ENCODE results near the gene NHERF1.

The NHERF1 gene

DNA sequence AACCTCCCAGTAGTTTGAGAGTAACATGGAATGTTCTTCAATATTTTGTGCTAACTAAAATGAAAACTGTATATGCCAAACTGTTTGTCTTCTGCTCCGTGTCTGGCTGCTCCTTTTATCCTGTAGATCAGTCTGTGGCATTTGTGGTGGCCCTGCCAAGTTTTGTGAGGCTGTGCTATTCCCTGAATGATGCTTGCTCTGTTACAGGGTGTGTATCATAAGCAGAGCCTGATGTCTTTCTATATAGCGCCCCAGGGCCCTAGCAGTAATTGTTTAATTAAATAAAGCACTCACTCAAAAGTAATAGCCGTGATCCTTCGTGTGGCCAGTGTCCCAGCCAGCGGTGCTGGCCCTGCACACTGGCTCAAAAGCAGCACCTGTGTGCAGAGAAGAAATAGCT lies 55.5 kb downstream of the NHERF1 start:
- H4K20me1 ChIP-seq (ENCODE audit: insufficient read depth, low read length): no peaks in the 10 kb centered on the region
- H3K27ac ChIP-seq (ENCODE audit: low read length): no peak overlapping the region
- H3K4me2 ChIP-seq (ENCODE audit: low read length): no peak overlapping the region
- H3K4me3 ChIP-seq (ENCODE audit: low read length): no peak overlapping the region
- no peaks in the 10 kb centered on the region for H3K4me1 ChIP-seq (ENCODE audit: low read length)
- H3K79me2 ChIP-seq (ENCODE audit: low read length): no peaks in the 10 kb centered on the region
- H3K9me3 ChIP-seq (ENCODE audit: insufficient read depth, low read length): no peaks in the 10 kb centered on the region
- no peaks in the 10 kb centered on the region for H3K36me3 ChIP-seq (replicated peaks; ENCODE audit: low read depth, low read length)
- H2AFZ ChIP-seq (ENCODE audit: low read depth, low read length): no peak overlapping the region
- TF ChIP-seq, protein P1, sequence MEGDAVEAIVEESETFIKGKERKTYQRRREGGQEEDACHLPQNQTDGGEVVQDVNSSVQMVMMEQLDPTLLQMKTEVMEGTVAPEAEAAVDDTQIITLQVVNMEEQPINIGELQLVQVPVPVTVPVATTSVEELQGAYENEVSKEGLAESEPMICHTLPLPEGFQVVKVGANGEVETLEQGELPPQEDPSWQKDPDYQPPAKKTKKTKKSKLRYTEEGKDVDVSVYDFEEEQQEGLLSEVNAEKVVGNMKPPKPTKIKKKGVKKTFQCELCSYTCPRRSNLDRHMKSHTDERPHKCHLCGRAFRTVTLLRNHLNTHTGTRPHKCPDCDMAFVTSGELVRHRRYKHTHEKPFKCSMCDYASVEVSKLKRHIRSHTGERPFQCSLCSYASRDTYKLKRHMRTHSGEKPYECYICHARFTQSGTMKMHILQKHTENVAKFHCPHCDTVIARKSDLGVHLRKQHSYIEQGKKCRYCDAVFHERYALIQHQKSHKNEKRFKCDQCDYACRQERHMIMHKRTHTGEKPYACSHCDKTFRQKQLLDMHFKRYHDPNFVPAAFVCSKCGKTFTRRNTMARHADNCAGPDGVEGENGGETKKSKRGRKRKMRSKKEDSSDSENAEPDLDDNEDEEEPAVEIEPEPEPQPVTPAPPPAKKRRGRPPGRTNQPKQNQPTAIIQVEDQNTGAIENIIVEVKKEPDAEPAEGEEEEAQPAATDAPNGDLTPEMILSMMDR (IDR thresholded peaks at IDR 0.05; ENCODE audit: low read depth, low read length): no peak
- TF ChIP-seq EZH2phosphoT487 (IDR thresholded peaks at IDR 0.05; ENCODE audit: low read depth): no peak
- no peak overlapping the region for H3K9ac ChIP-seq (ENCODE audit: low read length)
- no peaks in the 10 kb centered on the region for H3K27me3 ChIP-seq (ENCODE audit: low read depth, low read length)

DNA sequence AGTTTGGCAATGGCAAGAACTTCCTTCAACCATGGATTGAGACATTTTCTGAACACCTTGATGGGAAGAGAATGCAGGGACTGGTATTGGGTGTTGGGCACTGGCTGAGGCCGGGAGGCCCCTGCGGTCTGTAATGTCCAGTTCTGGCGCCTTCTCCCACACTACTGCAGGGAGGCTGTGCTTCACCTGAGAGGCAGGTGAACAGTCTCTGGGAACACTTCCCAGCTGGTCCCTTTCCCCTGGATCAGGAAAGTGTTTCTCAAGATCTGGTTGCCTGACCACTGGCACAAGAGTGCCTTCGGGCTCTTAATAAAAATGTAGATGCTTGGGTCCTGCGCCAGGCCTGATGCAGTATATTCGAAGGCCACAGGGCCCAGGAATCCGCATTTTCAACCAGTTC lies 56.3 kb downstream of the NHERF1 start:
- Histone ChIP-seq H2AFZ (ENCODE audit: low read depth, low read length) (no peak overlapping the region), H3K27me3 (ENCODE audit: low read depth, low read length) (no peaks in the 10 kb centered on the region), H3K9ac (ENCODE audit: low read length) (no peak overlapping the region), H3K9me3 (ENCODE audit: insufficient read depth, low read length) (no peaks in the 10 kb centered on the region), H3K79me2 (ENCODE audit: low read length) (no peaks in the 10 kb centered on the region), H3K4me3 (ENCODE audit: low read length) (no peak overlapping the region), H3K4me2 (ENCODE audit: low read length) (no peak overlapping the region), H3K36me3 (replicated peaks; ENCODE audit: low read depth, low read length) (no peaks in the 10 kb centered on the region), H4K20me1 (ENCODE audit: insufficient read depth, low read length) (no peaks in the 10 kb centered on the region), H3K4me1 (ENCODE audit: low read length) (no peaks in the 10 kb centered on the region), H3K27ac (ENCODE audit: low read length) (no peak overlapping the region)
- TF ChIP-seq EZH2phosphoT487 (IDR thresholded peaks at IDR 0.05; ENCODE audit: low read depth): no peak
- TF ChIP-seq, protein P1 (IDR thresholded peaks at IDR 0.05; ENCODE audit: low read depth, low read length): no peak

DNA sequence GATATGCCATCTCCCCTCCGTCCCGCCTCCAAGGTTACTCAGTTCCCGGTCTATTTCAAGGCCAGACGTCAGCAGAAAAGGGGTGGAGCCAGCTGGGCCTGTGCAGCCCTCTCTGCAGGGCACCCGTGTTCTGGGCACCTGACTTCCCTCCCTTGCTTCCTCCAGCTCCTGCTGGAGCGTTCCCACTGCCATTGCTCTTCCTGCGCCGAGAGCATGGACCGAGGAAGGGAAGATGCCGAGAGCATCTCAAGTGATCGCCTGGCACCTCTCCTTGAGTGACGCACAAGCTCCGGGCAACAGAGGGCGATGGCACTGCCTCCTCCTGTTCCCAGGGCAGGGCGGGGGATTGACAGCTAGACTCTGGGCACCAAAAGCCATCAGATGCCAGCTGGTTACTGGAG lies 57.2 kb downstream of the NHERF1 start:
- H3K9me3 ChIP-seq (ENCODE audit: insufficient read depth, low read length): no peaks in the 10 kb centered on the region
- no peak overlapping the region for H3K9ac ChIP-seq (ENCODE audit: low read length)
- no peaks in the 10 kb centered on the region for H3K27me3 ChIP-seq (ENCODE audit: low read depth, low read length)
- H3K79me2 ChIP-seq (ENCODE audit: low read length): no peaks in the 10 kb centered on the region
- H3K4me2 ChIP-seq (ENCODE audit: low read length): no peak overlapping the region
- H3K4me3 ChIP-seq (ENCODE audit: low read length): no peak overlapping the region
- H2AFZ ChIP-seq (ENCODE audit: low read depth, low read length): no peak overlapping the region
- H4K20me1 ChIP-seq (ENCODE audit: insufficient read depth, low read length): no peaks in the 10 kb centered on the region
- no peaks in the 10 kb centered on the region for H3K4me1 ChIP-seq (ENCODE audit: low read length)
- H3K27ac ChIP-seq (ENCODE audit: low read length): no peak overlapping the region
- no peaks in the 10 kb centered on the region for H3K36me3 ChIP-seq (replicated peaks; ENCODE audit: low read depth, low read length)
- TF ChIP-seq, protein P1 (IDR thresholded peaks at IDR 0.05; ENCODE audit: low read depth, low read length): no peak
- no peak for TF ChIP-seq EZH2phosphoT487 (IDR thresholded peaks at IDR 0.05; ENCODE audit: low read depth)

DNA sequence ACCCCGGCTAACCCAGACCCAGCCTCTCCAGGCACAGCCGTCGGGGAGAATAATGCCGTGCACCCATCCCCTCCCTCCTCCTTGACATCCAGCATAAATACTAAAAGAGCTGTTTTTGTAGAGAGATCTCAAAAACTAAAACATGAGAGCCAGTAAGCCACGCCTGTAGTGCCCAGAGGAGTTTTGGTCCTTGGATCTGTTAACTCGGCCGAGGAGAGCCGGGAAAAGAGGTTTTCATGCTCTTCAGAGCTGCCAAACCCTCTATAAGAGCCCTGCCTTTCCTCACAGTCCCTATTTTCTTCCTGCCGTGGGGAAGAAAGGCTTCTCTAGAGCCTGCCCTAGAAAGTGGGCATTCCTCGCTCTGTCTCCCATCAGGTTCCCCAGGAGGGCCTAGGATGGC lies 57.9 kb downstream of the NHERF1 start:
- no peaks in the 10 kb centered on the region for H3K27me3 ChIP-seq (ENCODE audit: low read depth, low read length)
- no peaks in the 10 kb centered on the region for H4K20me1 ChIP-seq (ENCODE audit: insufficient read depth, low read length)
- H3K4me3 ChIP-seq (ENCODE audit: low read length): no peak overlapping the region
- H3K9me3 ChIP-seq (ENCODE audit: insufficient read depth, low read length): no peaks in the 10 kb centered on the region
- no peaks in the 10 kb centered on the region for H3K79me2 ChIP-seq (ENCODE audit: low read length)
- TF ChIP-seq, protein P1 (IDR thresholded peaks at IDR 0.05; ENCODE audit: low read depth, low read length): no peak
- TF ChIP-seq EZH2phosphoT487 (IDR thresholded peaks at IDR 0.05; ENCODE audit: low read depth): no peak
- no peaks in the 10 kb centered on the region for H3K4me1 ChIP-seq (ENCODE audit: low read length)
- no peak overlapping the region for H3K9ac ChIP-seq (ENCODE audit: low read length)
- H3K27ac ChIP-seq (ENCODE audit: low read length): no peak overlapping the region
- H2AFZ ChIP-seq (ENCODE audit: low read depth, low read length): no peak overlapping the region
- H3K4me2 ChIP-seq (ENCODE audit: low read length): no peak overlapping the region
- H3K36me3 ChIP-seq (replicated peaks; ENCODE audit: low read depth, low read length): no peaks in the 10 kb centered on the region
